CD4-positive, alpha-beta T cell treated with Interferon gamma for 1 hour (primary cell): ENCODE data around the gene CHRNA4.
A peak's percentile ranks its signal among the peaks of the same experiment; 100 is the strongest.

Experiments
- DNase-seq: peaks from one replicate; pipeline ENCODE4 v3.0.0-alpha.2; 2020

Gene CHRNA4

DNA sequence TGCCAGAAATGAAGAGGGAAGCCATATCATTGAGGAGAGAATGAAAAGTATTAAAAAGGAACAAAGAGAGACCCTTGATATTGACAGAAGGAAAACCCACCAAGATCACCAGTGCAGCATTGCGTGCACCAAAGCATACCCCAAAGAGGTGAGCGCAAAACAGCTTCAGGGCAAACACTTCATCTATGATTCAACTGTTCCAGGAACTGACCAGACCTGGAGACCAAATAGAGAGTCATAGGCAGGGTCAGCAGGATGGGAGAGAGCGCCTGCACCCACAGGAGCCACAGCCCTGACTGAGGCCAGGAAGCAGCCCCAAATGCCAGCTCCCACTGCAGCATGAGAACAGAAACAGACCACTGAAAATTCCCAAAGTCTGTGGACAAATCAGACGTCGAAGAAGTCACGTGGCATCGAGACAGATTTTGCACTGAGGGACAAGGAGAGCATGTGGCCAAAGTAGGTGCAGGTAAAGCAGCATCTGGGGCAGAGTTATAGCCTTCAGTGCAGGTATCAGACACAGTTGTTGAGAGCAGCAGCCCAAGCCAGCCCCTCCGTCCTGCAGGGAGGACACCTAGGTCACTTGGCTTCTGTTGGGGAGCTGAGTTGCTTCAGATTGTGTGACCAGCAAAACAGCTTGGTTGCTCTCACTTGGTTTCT lies 29.3 kb downstream of the CHRNA4 start:
- no peak for DNase-seq

DNA sequence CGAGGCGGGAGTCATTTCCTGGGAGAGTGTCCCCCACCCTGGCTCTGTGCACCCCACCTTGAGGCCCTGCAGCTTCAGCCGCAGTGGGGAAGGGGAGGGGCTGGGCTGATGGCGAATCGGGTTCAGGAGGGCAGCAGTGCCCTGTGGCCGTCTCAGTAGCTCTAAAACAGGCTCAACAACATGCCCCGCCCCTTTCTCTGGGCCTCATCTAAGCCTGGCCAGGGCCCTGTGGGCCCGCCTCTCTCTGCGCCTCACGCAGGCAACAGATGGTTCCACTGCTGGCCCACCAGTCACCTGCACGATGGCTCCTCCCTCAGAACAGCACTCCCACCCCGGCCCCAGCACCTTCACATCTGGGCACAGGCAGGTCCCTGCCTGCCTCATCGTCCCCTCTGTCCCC lies 30.2 kb downstream of the CHRNA4 start:
- DNase-seq: no peak

DNA sequence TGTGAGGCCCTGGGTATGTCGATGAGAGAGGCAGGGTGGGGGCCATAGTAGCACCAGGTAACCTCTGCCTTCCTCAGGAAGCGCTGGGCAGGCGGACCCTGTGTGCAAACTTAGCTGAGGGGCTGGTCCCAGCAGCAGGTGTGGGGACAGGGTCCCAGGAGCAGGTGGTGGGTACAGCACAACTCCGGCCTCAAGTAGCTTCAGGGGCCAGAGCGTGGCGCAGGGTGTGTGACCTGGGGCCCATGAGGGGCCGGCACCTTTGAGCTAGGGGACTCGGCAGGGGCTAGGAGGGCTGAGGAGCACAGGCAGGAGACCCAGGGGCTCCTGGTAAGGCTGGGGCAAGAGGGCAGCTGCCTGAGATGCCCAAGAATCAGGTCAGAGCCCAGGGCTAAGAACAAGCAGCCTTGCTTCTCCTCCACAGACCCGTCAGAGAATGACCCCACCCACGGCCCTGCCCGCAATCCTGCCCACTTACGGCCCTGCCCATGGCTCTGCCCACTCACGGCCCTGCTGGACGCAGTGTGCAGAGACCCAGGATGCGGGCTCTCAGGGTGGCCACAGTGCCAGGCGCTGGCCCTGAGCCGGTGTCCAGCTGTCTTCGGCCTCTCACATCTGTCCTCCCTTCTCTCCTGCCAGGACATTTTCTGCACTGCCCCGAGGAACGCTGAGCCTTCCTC lies 30.9 kb downstream of the CHRNA4 start:
- no peak for DNase-seq

DNA sequence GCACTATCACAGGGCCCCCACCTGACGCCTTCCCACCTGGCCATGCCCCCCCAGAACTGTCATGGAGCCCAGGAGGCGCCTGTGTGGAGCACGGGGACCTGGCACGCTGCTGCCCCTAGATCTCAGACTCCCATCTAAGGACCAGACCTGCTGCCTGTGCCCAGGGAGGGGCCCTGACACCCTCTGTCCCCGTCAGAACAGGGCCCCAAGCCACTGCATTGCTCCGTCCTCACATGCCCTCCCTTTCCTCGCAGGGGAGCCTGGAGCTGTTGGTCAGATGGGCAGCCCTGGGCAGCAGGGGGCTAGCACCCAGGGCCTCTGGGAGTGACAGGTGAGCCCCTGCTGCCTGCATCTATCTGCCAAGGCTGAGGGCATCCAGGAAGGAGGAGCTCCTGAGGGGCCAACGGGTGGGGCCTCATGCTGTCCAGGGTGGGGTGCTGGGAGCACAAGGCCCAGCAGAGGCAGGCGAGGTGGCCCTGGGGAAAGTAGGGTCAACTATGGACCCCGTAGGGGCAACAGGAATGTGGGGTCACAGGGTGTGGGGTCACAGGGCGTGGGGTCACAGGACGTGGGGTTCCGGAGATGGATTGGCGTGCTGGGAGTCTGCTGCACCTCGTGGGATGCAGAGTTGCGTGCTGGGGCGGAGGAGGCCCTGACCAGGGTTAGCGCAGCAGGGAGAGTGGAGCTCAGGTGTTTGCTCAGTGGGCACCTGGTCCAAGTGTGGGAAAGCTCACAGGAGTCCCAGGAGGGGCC lies 31.6 kb downstream of the CHRNA4 start:
- no peak for DNase-seq

DNA sequence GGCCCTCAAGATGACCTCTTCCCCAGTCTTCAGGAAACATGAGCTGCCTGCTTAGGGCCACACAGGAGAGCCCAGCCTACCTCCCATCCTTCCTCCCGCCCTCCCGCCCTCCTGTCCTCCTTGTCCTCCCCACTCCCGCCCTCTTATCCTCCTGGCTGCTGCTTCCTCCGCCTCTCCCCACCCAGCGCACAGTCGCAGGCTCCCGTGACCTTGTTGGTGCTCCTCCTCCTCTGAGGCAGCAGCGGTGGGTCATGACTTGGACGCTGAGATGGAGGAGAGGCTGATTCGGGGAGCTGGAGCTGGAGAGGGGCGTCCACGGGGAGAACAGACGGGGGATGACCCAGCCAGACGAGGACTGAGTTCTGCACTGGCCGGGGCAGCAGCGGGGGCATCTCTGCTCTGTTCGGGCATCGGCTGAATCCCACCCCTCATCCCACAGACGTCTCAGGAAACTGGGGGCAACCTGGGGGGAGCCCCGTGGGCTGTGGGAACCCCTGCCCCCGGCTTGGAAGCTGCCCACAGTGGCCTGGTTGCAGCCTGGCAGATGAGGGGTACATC lies 32.4 kb downstream of the CHRNA4 start:
- no peak for DNase-seq

DNA sequence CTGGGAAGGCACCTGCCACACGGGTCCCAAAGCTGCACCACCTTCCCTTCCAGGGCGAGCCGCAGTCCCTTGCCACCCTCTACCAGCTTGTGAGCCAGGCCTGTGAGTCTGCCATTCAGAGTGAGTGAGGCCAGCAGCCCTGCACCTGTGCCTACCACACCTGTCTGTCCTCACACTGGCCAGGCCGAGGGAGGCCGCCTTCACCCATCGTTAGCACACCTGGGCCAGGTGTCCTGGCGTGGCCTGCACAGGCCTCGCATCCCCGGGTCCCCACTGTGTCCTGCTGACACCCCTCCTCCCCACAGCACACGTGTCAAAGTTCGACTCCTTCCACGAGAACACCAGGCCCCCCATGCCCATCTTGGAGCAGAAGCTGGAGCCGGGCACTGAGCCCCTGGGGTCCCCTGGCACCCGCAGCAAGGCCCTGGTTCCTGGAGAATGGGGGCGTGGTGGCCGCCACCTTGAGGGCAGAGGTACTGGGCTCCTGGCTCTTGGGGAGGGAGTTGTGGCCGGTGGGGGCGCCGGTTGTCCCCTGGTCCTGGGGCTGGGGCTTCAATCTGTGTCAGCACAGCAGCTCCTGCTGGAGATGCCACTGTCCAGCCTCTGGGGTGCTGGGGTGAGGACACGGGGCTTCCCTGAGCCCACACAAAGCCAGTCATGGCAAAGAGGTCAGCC lies 33.0 kb downstream of the CHRNA4 start:
- no peak for DNase-seq

DNA sequence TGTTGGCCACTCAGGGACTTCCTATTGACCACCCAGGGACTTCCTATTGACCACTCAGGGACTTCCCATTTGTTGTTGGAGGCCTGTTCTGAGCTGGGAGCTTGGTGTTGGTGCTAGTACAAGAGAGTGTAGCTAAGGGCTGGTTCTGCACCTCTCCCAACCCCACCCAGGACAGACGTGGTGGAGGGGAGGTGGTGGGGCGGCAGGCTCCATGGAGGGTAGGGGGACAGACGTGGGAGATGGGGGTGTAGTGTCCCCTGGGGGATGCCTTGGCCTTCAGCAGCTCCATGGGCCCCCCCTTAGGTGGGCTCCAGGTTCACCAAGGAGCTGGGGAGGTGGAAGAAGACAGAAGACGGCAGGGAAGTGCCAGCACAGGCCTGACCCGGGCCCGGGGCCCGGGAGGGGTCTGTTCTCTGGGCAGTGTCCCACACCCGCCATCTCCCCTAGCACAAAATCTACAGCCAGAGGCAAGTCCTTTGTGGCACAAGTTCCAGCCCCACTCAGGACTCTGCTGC lies 33.9 kb downstream of the CHRNA4 start:
- no peak for DNase-seq

DNA sequence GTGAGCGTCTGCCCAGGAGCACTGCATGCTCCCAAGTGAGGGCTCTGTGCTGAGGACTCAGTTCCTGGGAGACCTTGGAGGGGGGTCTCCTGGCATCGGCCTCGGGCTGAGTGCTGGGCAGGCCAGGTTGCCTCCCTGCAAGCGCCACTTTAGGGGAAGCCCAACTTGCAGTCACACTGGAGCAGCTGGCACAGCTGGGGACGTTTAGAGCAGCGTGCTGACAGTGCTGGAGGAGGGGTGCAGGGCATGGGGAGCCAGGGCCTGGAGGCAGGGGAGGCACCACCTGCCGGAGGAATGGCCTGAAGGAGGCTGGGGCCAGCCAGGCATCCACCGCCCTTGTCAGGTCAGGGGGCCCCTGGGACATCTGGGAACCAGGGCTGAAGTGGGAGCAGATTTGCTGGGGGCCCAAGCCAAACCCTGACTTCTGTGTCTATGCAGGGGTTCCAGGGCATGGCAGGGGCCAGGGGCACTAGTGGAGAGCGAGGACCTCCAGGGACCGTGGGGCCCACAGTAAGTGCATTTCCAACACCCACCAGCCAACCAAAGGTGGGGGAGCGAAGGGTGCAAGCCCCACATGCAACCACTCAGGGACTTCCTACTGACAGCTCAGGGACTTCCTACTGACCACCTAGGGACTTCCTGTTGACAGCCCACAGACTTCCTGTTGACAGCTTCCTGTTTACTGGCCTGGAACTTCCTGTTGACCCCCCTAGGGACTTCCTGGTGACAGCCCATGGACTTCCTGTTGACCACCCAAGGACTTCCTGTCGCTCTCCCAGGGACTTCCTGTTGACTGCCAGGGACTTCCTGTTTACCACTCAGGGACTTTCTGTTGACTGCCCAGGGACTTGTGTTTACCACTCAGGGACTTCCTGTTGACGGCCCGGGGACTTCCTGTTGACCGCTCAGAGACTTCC lies 34.6 kb downstream of the CHRNA4 start:
- DNase-seq: peak; percentile 12

DNA sequence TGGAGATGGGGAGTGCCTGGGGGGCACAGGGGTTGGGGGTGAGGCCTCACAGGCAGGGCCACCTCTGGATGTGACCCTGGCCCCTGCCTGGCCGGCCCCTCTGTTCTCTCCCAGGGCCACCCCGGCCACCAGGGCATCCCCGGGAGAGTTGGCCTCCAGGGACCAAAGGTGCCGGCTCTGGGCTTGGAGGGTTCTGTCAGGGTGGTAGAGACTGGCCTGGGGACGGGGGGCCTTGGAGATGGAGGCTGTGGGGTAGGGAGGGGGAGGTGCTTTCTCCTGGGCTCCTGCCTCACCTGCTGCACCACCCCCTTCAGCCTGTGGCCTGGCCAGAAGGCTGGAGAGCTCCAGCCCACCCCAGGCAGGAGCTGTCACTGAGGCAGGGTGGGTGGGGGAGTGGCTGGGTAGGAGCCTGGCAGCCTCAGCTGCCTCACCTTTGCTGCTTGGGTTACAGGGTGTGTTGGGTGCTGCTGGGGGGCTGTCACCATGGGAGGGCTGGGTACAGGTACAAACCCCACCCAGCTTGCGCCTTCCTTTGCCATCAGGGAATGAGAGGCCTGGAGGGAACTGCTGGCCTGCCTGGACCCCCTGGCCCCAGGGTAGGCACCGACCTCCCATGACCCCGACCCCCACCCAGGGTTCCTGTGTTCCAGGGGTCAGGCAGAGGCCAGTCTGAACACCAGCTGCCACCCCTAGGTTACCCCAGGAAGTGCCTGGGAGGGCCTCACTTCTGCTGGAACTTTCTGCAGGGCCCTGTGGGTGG lies 35.4 kb downstream of the CHRNA4 start:
- no peak for DNase-seq

DNA sequence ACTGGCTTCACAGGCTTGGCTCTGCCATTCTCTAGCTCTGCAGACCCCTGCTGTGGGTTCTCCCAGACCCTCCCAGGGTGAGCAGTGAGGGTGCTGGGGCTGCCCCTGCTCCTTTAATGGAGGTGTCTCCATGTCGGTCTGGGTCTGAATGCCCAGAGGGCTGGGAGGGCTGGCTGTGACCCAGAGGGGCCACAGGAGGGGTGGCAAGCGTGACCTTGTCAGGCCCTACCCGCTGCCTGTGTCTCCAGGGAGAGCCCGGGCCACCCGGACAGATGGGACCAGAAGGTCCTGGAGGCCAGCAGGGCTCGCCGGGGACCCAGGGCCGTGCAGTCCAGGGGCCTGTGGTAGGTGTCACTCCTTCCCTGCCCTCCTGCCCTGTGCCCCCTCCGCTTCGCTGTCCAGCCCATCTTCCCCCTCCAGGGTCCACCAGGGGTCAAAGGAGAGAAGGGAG lies 36.1 kb downstream of the CHRNA4 start:
- no peak for DNase-seq

DNA sequence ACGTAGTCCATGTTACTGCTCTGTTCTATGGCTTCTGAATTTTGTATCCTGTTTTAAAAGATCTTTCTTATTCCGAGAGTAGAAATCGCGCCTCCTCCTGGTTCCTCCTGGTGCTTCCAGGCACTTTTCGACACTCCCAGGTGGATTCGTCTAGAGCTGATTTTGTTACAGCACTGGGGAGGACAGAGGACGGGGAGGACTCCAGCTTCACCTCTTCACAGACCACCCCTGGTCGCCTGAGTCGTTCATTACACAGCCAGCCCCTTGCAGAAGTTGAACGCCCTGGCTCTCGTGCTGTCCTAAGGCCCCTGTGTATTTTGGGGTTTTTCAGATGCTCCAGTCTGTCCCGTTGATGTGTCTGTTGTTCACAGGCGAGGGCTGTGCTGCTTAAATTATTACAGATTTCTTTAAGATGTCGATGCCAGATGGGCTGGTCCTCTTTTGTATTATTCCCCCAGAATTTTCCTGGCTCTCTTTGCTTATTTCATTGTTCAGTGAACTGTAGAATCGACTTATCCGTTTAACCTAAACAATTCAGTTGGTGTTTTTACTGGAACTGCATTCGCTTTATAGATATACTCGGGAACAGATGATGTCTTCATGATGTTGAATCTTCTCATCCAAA lies 37.7 kb downstream of the CHRNA4 start:
- no peak for DNase-seq

DNA sequence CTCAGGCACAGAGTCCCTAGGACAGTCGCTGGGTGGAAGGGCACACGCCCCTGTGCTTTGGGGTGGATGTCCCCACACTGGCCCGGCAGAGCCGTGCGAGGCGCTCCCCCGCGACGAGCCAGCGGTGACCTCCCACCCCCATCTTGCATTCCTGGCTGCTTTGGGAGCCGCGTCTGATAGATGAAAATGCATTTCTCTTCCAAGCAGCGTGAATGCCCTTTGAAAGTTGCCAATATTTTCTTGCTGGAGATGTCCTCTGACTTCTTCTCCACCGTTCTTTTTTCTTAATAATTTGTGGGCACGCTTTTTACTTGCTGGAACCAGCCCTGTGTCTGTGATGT lies 38.2 kb downstream of the CHRNA4 start:
- no peak for DNase-seq

DNA sequence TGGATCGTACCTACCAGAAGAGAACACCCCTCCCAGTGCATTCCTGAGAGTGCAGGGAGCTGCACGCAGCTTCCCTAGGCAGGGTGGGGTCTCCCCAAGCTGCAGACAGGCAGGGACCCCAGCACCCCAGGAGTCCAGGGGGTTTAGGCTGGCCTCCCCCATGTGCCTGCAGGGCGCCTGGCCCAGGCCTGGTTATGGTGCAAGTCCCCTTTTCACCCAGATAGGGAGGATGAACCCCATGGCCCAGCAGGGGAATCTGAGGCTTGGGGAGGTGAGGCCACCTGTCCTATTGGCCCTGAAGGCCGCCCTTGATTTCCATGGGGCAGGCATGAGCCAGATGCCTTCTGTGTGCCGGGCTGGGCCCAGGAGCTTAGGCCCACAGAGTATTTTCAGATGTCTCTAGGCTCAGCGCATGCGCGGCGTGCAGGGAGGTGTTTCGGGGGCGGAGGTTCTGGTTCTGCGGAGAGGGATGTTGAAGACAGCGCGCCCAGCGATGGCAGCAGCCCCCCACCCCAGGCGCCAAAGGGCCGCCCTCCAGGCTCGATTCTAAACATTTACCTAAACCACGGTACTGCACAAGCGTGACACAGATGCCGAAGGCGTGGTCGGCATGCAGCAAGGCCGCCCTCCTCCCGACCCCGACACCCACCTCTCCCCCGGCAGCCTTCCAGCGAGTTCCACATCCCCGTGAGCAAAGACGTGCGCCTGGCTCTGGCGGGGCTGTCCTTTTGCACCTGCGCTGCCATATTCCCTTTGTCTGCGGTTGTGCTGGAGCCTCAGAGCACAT lies 38.8 kb downstream of the CHRNA4 start:
- no peak for DNase-seq

DNA sequence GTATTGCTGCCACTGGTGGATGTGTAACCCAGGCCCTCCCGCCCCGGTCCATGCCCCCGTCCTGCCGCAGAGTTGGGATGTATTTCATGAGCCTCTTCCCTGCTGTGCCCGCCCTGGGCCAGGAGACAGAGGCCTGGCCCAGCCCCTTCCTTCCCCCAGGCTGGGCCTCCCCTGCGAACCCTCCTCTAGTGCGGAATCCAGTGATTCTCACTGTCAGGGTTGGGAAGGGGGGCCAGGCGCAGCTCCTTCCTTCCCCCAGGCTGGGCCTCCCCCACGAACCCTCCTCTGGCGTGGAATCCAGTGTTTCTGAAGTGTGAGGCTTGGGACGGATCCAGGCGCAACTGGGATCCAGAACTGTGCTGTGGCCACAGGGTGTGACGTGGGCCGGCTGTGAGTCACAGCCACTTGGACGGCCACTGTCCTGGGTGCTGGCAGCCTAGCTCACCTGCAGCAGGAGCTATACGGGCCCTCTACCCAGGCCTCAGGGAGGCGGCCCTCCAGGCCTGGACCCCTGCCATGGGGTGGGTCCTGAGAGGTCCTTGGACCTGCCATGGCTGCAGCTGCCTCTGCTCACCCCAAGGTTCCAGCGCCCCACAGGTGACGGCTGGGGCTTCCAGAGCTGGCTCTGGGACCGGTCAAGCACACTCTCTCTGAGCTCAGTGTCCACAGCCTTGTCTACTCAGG lies 39.9 kb downstream of the CHRNA4 start:
- no peak for DNase-seq

DNA sequence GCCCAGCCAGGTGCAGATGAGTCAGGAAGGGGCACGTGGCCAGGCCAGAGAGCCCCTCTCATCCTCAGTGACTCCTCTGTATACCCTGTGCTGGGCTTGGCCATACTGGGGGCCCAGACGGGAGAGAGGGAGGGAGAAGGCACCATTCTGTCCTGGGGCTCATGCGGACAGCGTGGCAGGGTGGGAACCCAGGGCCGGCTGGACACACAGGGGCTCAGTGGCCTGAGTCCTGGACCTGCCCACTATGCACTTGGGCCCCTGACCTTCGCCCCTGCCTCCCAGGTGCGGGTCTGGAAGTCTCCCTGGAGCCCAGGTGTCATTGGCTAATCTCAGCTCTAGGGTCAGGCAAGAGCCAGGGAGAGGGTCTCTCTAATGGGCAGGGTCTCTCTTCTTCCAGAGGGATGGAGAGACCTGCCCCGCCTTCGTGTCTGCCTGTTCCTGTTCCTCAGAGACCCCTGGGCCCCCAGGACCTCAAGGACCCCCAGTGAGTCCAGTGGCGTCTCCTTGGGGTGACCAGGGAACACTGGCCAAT lies 40.5 kb downstream of the CHRNA4 start:
- DNase-seq: no peak

DNA sequence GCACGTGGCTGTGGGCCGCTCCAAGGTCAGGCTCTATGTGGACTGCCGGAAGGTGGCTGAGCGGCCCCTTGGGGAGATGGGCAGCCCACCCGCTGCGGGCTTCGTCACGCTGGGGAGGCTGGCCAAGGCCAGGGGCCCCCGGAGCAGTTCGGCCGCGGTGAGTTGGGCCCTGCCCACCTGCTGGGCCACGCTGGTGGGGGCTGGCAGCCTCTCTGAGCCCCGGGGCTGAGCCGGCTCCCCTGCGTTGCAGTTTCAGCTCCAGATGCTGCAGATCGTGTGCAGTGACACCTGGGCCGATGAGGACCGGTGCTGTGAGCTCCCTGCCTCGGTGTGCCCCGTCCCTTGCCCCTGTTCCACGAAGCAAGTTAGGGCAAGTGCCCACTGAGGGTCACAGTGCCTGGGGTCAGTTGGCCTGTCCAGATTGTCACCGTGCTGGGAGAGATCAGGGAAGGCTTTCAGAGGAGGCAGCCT lies 41.1 kb downstream of the CHRNA4 start:
- no peak for DNase-seq

DNA sequence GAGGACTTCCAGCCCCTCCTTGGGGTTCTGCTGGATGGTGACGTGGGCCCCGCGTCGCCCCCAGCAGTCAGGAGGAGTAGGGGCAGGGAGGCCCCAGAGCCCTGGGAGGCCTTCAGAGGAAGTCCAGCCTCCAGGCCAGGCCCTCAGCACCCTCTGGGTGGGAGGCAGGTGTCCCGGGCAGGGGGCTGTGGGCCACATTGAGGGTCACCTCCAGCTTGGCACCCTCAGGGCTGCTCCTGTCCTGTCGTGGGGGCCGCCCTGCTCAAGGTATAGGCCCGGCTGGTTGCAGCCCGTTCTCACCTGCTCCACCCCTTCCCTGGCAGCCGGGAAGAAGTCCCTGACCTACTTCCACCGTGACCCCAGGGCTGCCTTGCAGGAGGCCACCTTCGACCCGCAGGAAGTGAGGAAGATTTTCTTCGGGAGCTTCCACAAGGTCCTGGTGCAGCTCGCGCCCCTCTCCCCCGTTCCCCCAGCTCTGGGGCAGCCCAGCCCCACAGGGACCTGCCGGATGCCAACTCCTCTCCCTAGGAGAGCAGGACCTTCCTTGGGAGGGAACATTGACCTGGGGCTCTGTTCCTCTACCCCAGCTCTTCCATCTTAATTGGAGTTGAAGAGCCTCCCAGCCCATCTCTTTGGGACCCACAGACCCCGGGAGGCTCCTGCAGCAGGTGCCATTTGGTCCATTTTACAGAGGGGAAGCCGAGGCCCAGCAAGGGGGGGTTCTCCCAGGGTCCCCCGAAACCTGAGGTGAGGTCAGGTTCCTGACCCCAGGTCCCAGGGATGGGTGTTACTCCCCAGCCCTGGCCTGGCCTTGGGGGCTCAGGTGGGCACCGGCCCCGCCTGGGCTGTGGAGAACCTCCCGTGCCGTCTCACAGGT lies 41.7 kb downstream of the CHRNA4 start:
- no peak for DNase-seq
